GM04503 (cell line): ENCODE measurements around the gene ABO.
"Not testable (repeated sequence)": the region's sequence is repeated elsewhere in the genome, so short reads cannot be mapped to it uniquely, and the experiment has no call there.

ENCODE experiments used
- DNase-seq: peaks from one replicate; pipeline ENCODE4 v3.0.0-alpha.2; 2012; ENCODE audit warnings: low read depth

The ABO gene

GRCh38 chr9:133225171-133226011 is 49.6 kb downstream of the ABO start:
- DNase-seq: no peak

- DNase-seq: no peak
These were observed 50.2 kb downstream of the ABO start for GRCh38 chr9:133224762-133225161.

GRCh38 chr9:133223159-133223756 is 51.7 kb downstream of the ABO start:
- not testable (repeated sequence) for DNase-seq

GRCh38 chr9:133221994-133222393 is 53.0 kb downstream of the ABO start:
- not testable (repeated sequence) for DNase-seq

- DNase-seq: no peak
These were observed 53.7 kb downstream of the ABO start for GRCh38 chr9:133221177-133221809.

- not testable (repeated sequence) for DNase-seq
These were observed 56.7 kb downstream of the ABO start for GRCh38 chr9:133218049-133218975.

- not testable (repeated sequence) for DNase-seq
These were observed 57.5 kb downstream of the ABO start for GRCh38 chr9:133217333-133217988.

- DNase-seq: not testable (repeated sequence)
These were observed 60.7 kb downstream of the ABO start for GRCh38 chr9:133214276-133214675.

GRCh38 chr9:133210609-133211008 is 64.4 kb downstream of the ABO start:
- DNase-seq: no peak

GRCh38 chr9:133210202-133210532 is 64.8 kb downstream of the ABO start:
- DNase-seq: no peak

GRCh38 chr9:133209327-133210201 is 65.4 kb downstream of the ABO start:
- not testable (repeated sequence) for DNase-seq

GRCh38 chr9:133208880-133209300 is 66.1 kb downstream of the ABO start, which contains the start of gene OBP2B:
TSS of gene OBP2B (minus strand) at chr9:133209250. CDS start at chr9:133209199, 51 bp downstream.
- DNase-seq: not testable (repeated sequence)

- DNase-seq: not testable (repeated sequence)
These were observed 66.7 kb downstream of the ABO start for GRCh38 chr9:133208171-133208879.

GRCh38 chr9:133207540-133208170 is 67.3 kb downstream of the ABO start:
- DNase-seq: no peak

- DNase-seq: no peak
These were observed 67.9 kb downstream of the ABO start for GRCh38 chr9:133207021-133207531.

- no peak for DNase-seq
These were observed 68.7 kb downstream of the ABO start for GRCh38 chr9:133205996-133206931.

GRCh38 chr9:133205481-133205887 is 69.5 kb downstream of the ABO start:
- not testable (repeated sequence) for DNase-seq
